Measurements from ENCODE around the gene SLC44A4.
A peak's percentile ranks its signal among the peaks of the same experiment; 100 is the strongest.
"Not testable (repeated sequence)": the region's sequence is repeated elsewhere in the genome, so short reads cannot be mapped to it uniquely, and the experiment has no call there.

Gene SLC44A4

GRCh38 chr6:31851980-31852718 is 26.6 kb downstream of the SLC44A4 start:
- DNase-seq: not testable (repeated sequence)

- DNase-seq: no peak
Measured at GRCh38 chr6:31851485-31851832, 27.3 kb downstream of the SLC44A4 start.

- DNase-seq: no peak
Measured at GRCh38 chr6:31850765-31851484, 27.9 kb downstream of the SLC44A4 start.

GRCh38 chr6:31847276-31847978 is 31.4 kb downstream of the SLC44A4 start:
- DNase-seq: no peak

- no peak for DNase-seq
Measured at GRCh38 chr6:31844507-31844906, 34.3 kb downstream of the SLC44A4 start.

- DNase-seq: no peak
Measured at GRCh38 chr6:31842053-31842452, 36.7 kb downstream of the SLC44A4 start.

GRCh38 chr6:31839779-31840126 is 39.0 kb downstream of the SLC44A4 start:
- DNase-seq: not testable (repeated sequence)

GRCh38 chr6:31838968-31839367 is 39.8 kb downstream of the SLC44A4 start:
- no peak for DNase-seq

- DNase-seq: not testable (repeated sequence)
Measured at GRCh38 chr6:31838114-31838553, 40.7 kb downstream of the SLC44A4 start.

GRCh38 chr6:31837369-31838113 is 41.3 kb downstream of the SLC44A4 start:
- no peak for DNase-seq

- DNase-seq: no peak
Measured at GRCh38 chr6:31836474-31837368, 42.1 kb downstream of the SLC44A4 start.

GRCh38 chr6:31836047-31836473 is 42.7 kb downstream of the SLC44A4 start:
- peak in 1 of 3 experiments; percentile 30 for DNase-seq

- DNase-seq: peak; percentile 92 to 97 (median 95)
Measured at GRCh38 chr6:31834367-31835250, 44.2 kb downstream of the SLC44A4 start.

GRCh38 chr6:31831350-31832215 is 47.2 kb downstream of the SLC44A4 start:
- DNase-seq: no peak

GRCh38 chr6:31830886-31831335 is 47.9 kb downstream of the SLC44A4 start:
- no peak for DNase-seq

GRCh38 chr6:31829633-31830283 is 49.0 kb downstream of the SLC44A4 start:
- peak; percentile 39 to 77 (median 45) for DNase-seq

GRCh38 chr6:31827286-31828079 is 51.3 kb downstream of the SLC44A4 start, which contains the start of gene HSPA1B:
HSPA1B (plus strand) TSS chr6:31827738; CDS start chr6:31827951, 213 bp downstream.
- DNase-seq: peak; percentile 99 to 100 (median 100)

GRCh38 chr6:31826793-31827285 is 52.0 kb downstream of the SLC44A4 start:
- peak in 1 of 3 experiments; percentile 82 for DNase-seq
